Coronary artery (tissue), 2 donors: ENCODE data around the gene ANGPTL4.
"Not testable (repeated sequence)": the region's sequence is repeated elsewhere in the genome, so short reads cannot be mapped to it uniquely, and the experiment has no call there.

Source experiments
- DNase-seq: peaks from one replicate; pipeline ENCODE4 v3.0.0-alpha.2; 2017; ENCODE audit warnings: low spot score
- H3K27ac ChIP-seq, 2 donors: fragments of 200-600 bp; sonication (generic); one replicate each; pipeline ENCODE4 v1.5.1; 2016 to 2019
- H3K4me3 ChIP-seq: fragments of 200-600 bp; sonication (generic); 2 replicates; pipeline ENCODE4 v1.5.1; 2016; ENCODE audit warnings: mild to moderate bottlenecking, moderate library complexity
- CTCF ChIP-seq: fragments of 200-600 bp; sonication (generic); IDR thresholded peaks from one replicate; pipeline ENCODE4 v1.5.1; 2019; ENCODE audit warnings: antibody characterized with exemption

The ANGPTL4 gene

GRCh38 chr19:8404391-8405151 lies 40.6 kb downstream of the ANGPTL4 start:
- no peak for DNase-seq
- no peak for TF ChIP-seq CTCF
- H3K4me3 ChIP-seq, result no peak overlapping the region
- H3K27ac ChIP-seq, result no peak overlapping the region

DNA sequence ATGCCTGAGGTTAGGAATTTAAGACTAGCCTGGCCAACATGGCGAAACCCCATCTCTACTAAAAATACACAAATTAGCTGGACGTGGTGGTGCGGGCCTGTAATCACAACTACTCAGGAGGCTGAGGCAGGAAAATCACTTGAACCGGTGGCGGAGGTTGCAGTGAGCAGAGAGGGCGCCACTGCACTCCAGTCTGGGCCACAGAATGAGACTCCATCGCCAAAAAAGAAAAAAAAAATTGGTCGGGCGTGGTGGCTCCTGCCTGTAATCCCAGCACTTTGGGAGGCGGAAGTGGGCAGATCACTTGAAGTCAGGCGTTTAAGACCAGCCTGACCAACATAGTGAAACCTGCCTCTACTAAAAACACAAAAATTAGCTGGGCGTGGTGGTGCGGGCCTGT lies 46.8 kb downstream of the ANGPTL4 start:
- not testable (repeated sequence) for H3K4me3 ChIP-seq, DNase-seq, H3K27ac ChIP-seq

GRCh38 chr19:8412783-8413628 lies 49.1 kb downstream of the ANGPTL4 start, which contains the start of gene MARCHF2:
MARCHF2 (plus strand) TSS chr19:8413305; CDS start chr19:8421841, 8,536 bp downstream.
- Histone ChIP-seq H3K4me3 (peak within 1 kb of the TSS; percentile 95), H3K27ac (peak within 1 kb of the TSS; percentile 31 to 82)
- peak; percentile 37 for TF ChIP-seq CTCF
- peak; percentile 96 for DNase-seq

DNA sequence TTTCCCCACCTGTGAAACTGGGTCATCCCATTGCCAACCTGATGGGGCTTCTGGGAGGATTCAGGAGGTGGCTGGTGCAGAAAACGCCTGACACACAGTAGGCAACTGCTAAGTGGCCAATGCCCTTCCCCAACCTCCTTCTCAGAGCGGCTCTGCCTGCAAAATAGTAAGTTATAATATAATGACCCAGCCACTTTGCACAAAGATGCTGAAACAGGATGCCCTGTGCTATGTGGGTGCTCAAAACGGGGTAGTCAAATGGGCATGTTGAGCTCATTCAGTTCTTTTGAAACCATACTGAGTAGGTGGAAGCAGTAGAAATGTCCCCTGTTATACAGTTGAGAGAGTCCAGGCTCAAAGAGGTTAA lies 49.7 kb downstream of the ANGPTL4 start:
- H3K27ac ChIP-seq, result peak overlapping the region; percentile 31 to 82
- no peak for TF ChIP-seq CTCF
- no peak for DNase-seq
- H3K4me3 ChIP-seq, result peak overlapping the region; percentile 95

DNA sequence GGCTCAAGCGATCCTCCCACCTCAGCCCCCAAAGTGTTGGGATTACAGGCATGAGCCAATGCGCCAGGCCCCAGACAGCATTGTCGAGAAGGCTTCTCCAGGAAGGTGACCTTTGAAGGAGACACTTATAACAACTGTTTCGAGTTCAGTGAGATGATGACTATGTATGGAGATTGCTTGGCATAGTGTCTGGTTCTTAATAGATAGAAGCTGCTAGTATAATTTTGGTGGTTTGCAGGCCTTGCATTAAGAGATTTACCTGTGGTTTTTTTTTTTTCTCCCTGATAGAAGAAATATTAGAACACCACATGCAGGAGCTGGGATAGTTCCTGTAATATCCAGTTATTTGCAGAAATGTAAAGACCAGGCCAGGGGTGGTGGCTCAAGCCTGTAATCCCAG lies 52.8 kb downstream of the ANGPTL4 start:
- TF ChIP-seq CTCF, result no peak
- DNase-seq, result no peak
- no peak overlapping the region for H3K27ac ChIP-seq
- H3K4me3 ChIP-seq, result no peak overlapping the region

GRCh38 chr19:8421484-8422461 lies 57.8 kb downstream of the ANGPTL4 start:
- no peak for DNase-seq
- TF ChIP-seq CTCF, result no peak
- Histone ChIP-seq H3K4me3 (no peak overlapping the region), H3K27ac (no peak overlapping the region)

DNA sequence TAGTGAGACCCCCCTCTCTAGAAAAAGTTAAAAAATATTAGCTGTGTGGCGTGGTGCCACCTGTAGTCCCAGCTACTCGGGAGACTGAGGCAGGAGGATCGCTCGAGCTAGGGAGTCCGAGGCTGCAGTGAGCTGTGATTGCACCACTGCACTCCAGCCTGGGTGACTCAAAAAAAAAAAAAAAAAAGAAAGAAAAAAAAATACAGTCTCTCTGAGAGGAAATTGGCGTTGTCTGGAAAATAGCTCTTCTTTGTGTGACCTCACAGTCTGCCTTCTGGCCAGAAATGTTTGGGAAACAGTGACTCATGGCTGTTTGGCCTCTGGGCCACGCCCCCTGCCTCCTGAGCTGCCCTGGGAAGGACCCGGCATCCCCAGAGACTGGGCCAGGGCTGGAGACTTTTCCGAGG lies 59.9 kb downstream of the ANGPTL4 start:
- peak; percentile 97 for DNase-seq
- no peak for TF ChIP-seq CTCF
- Histone ChIP-seq H3K27ac (peak overlapping the region; percentile 74 to 92), H3K4me3 (peak overlapping the region; percentile 57)
